HepG2 (cell line): Measurements from ENCODE around the gene TMBIM1. TPM values are rescaled to one million over a fixed set of nuclear protein-coding genes. Genes with fewer than 3 reads are reported as not detected.
A peak's percentile ranks its signal among the peaks of the same experiment; 100 is the strongest.
"Not testable (repeated sequence)": the region's sequence is repeated elsewhere in the genome, so short reads cannot be mapped to it uniquely, and the experiment has no call there.

Source experiments
- ATAC-seq: fragments of 200-7000 bp; cut with Tn5 transposase; 3 replicates; pipeline ENCODE4 v1.9.1; 2020; ENCODE audit warnings: mild to moderate bottlenecking, moderate library complexity
- BruUV-seq: library from RNA; stranded (reverse); fragments of 400-500 nt; replicated peaks from 2 replicates; lab custom pipeline; 2021; lab: Mats Ljungman, UMichigan
- CTCF ChIA-PET: fragments of 300-600 bp; formaldehyde crosslinking; extraction: SDS; loops from one replicate; lab custom pipeline; 2021; ENCODE audit warnings: low total read pairs, inconsistent platforms, low intra/inter-chr PET ratio; lab: Yijun Ruan, JAX
- POLR2A ChIA-PET: fragments of 350-600 bp; sonication (Branson Sonifier 250); formaldehyde crosslinking; loops from one replicate; lab custom pipeline; 2020; ENCODE audit warnings: antibody characterized with exemption, inconsistent platforms; lab: Yijun Ruan, JAX
- DNase-seq: peaks from one replicate; pipeline ENCODE4 v3.0.0-alpha.2; 2015; ENCODE audit warnings: low spot score
- FAIRE-seq: peaks from 3 replicates; lab custom pipeline; 2011; peaks lifted over from hg19 to GRCh38; lab: Jason Lieb, UNC
- H2AFZ ChIP-seq: one replicate; pipeline ENCODE4 v1.6.1; 2011; ENCODE audit warnings: low read length, inconsistent platforms
- H3K27ac ChIP-seq: fragments of 300-600 bp; 3 replicates; pipeline ENCODE4 v1.8.0; 2011; ENCODE audit warnings: mixed run types, mild to moderate bottlenecking, mixed read lengths, low read length, inconsistent platforms; ENCODE audit not compliant: insufficient read depth; ENCODE audit errors: extremely low read length
- H3K27me3 ChIP-seq, 2 experiments: fragments of 200-600 bp in 1 of 2; 2 replicates in 1 of 2; 3 replicates in 1 of 2; pipeline versions ENCODE4 v1.6.0 to v1.8.0; 2011; ENCODE audit warnings: low read length in 2 of 2, mild to moderate bottlenecking in 2 of 2, moderate library complexity in 2 of 2, inconsistent platforms in 1 of 2; ENCODE audit not compliant: insufficient read depth in 2 of 2, control insufficient read depth in 1 of 2
- H3K36me3 ChIP-seq, 2 experiments: fragments of 200-600 bp in 1 of 2; replicated peaks in 1 of 2; 2 replicates in 1 of 2; 3 replicates in 1 of 2; pipeline versions ENCODE4 v1.5.1 to v1.8.0; 2011; ENCODE audit warnings: low read length in 2 of 2, inconsistent platforms in 1 of 2; ENCODE audit not compliant: insufficient read depth in 2 of 2, control insufficient read depth in 1 of 2
- H3K4me1 ChIP-seq: 2 replicates; pipeline ENCODE4 v1.5.1; 2012; ENCODE audit warnings: low read length, inconsistent platforms; ENCODE audit not compliant: insufficient read depth
- H3K4me2 ChIP-seq: 2 replicates; pipeline ENCODE4 v1.6.0; 2011; ENCODE audit warnings: low read depth, low read length, inconsistent platforms
- H3K4me3 ChIP-seq, 3 experiments: fragments of 200-600 bp in 1 of 3; sonication (generic), shearing (Covaris generic) in 1 of 3; replicated peaks in 1 of 3; 2 replicates each; pipeline ENCODE4 v1.5.1; 2011 to 2016; ENCODE audit warnings: low read length in 3 of 3, inconsistent platforms in 2 of 3, low read depth in 2 of 3, mild to moderate bottlenecking in 2 of 3, control low read depth in 1 of 3, mixed read lengths in 1 of 3; ENCODE audit not compliant: insufficient read depth in 1 of 3
- H3K79me2 ChIP-seq: one replicate; pipeline ENCODE4 v1.6.1; 2011; ENCODE audit warnings: low read length, inconsistent platforms; ENCODE audit not compliant: insufficient read depth
- H3K9ac ChIP-seq: 2 replicates; pipeline ENCODE4 v1.6.0; 2011; ENCODE audit warnings: mild to moderate bottlenecking, low read depth, low read length, inconsistent platforms; ENCODE audit not compliant: insufficient read depth
- H3K9me3 ChIP-seq: 2 replicates; pipeline ENCODE4 v1.5.1; 2012; ENCODE audit warnings: mild to moderate bottlenecking, low read length
- H4K20me1 ChIP-seq: 2 replicates; pipeline ENCODE4 v1.6.0; 2011; ENCODE audit warnings: inconsistent platforms, mild to moderate bottlenecking, low read length, moderate library complexity; ENCODE audit not compliant: insufficient read depth
- CCDC6 ChIP-seq: sonication (generic); formaldehyde crosslinking; IDR thresholded peaks from 2 replicates; pipeline ENCODE4 v1.8.1; 2022; ENCODE audit warnings: mild to moderate bottlenecking, missing genetic modification reagents, moderate library complexity
- HIVEP1 ChIP-seq: sonication (generic); formaldehyde crosslinking; IDR thresholded peaks from 2 replicates; pipeline ENCODE4 v1.4.0; 2020; ENCODE audit warnings: mild to moderate bottlenecking, missing genetic modification reagents
- ZNF460 ChIP-seq: sonication (generic); formaldehyde crosslinking; IDR thresholded peaks from 2 replicates; pipeline ENCODE4 v1.5.1; 2020; ENCODE audit warnings: missing genetic modification reagents, mild to moderate bottlenecking, borderline replicate concordance
- ZNF563 ChIP-seq: sonication (generic); formaldehyde crosslinking; IDR thresholded peaks from 2 replicates; pipeline ENCODE4 v1.8.0; 2022; ENCODE audit warnings: mild to moderate bottlenecking, moderate library complexity, missing genetic modification reagents
- ZNF564 ChIP-seq: sonication (generic); formaldehyde crosslinking; IDR thresholded peaks from 2 replicates; pipeline ENCODE4 v1.8.1; 2023; ENCODE audit warnings: mild to moderate bottlenecking, missing genetic modification reagents
- ZNF770 ChIP-seq: sonication (generic); formaldehyde crosslinking; IDR thresholded peaks from 2 replicates; pipeline ENCODE4 v1.5.0; 2020; ENCODE audit warnings: mild to moderate bottlenecking, missing genetic modification reagents
- WGBS: methylation state at CpG from one replicate; pipeline ENCODE4 v1.1.6; 2017; ENCODE audit warnings: low lambda C conversion rate; 5-methylcytosine and 5-hydroxymethylcytosine counted together
- in situ Hi-C: cut with HindIII; loops from 2 replicates; pipeline ENCODE4 v1.10.0; 2017; ENCODE audit warnings: low pct_unique_long_range_greater_than_20kb; ENCODE audit not compliant: extremely low pct_ligation_motif_present
- intact Hi-C: fragments of 100-400 bp; cut with micrococcal nuclease; formaldehyde crosslinking; loops from one replicate; pipeline ENCODE4 v1.10.0; 2022; ENCODE audit not compliant: unreplicated experiment
- polyA plus RNA-seq, 8 experiments: library from polyadenylated mRNA; depleted of rRNA in 3 of 8; stranded (reverse) in 7 of 8; unstranded in 1 of 8; fragments of >200 nt; fragmentation: Illumina TruSeq in 4 of 8; extraction: Trizol in 4 of 8; gene quantifications; 2 replicates each; pipeline versions ENCODE4 v1.2.1 to v1.2.3, GENCODE V29; 2011 to 2016; ENCODE audit warnings: low read depth in 4 of 8, missing spikeins in 1 of 8, mixed read lengths in 1 of 8; ENCODE audit not compliant: insufficient read depth in 1 of 8
- total RNA-seq, 5 experiments: library from RNA; depleted of rRNA; stranded (reverse); fragments of >200 nt; fragmentation: Illumina TruSeq; extraction: Trizol; gene quantifications; 2 replicates each; pipeline ENCODE4 v1.2.3, GENCODE V29; 2016; ENCODE audit warnings: low read depth in 1 of 5

TMBIM1 gene
- total and polyA plus RNA-seq, 2 of the 13 experiments (the other 11 are each of a cell fraction or from before 2014, with no cell fraction given), result 127 to 139 TPM

- POLR2A ChIA-PET, result interaction anchor here (1.0 to 7.5 kb wide), 4 partner anchors 12 to 127 kb away, joined by 4 to 121 read pairs (median 59); partner anchors contain the start of genes CTDSP1 and TMBIM1
- in situ Hi-C loops, result loop anchor here (5.0 to 10.0 kb wide), 2 partner anchors 191 to 374 kb away; no protein-coding TSS in a partner anchor
- H3K9ac ChIP-seq, ATAC-seq, H2AFZ ChIP-seq, FAIRE-seq, H4K20me1 ChIP-seq, H3K27ac ChIP-seq, DNase-seq, H3K4me2 ChIP-seq, H3K9me3 ChIP-seq, H3K27me3 ChIP-seq, BruUV-seq, H3K4me3 ChIP-seq: not testable (repeated sequence)
- Histone ChIP-seq H3K4me1 (peaks cover 29% of the 10 kb centered on the region), H3K79me2 (peaks cover 21% of the 10 kb centered on the region), H3K36me3 (peaks cover 28 to 49% of the 10 kb centered on the region in 2 experiments)
- WGBS, result 97% methylated on average over 8 of the region's 8 CpGs
- peak; percentile 49; the same call in 1 of the 2 replicates for TF ChIP-seq ZNF460 (CRISPR knock-in tag)
- TF ChIP-seq HIVEP1 (CRISPR knock-in tag), result 0 out of 2 replicates have a peak, but pooled peaks have one; percentile 5
- TF ChIP-seq ZNF770 (CRISPR knock-in tag), result 0 out of 2 replicates have a peak, but pooled peaks have one; percentile 13
- TF ChIP-seq CCDC6 (CRISPR knock-in tag), result 0 out of 2 replicates have a peak, but pooled peaks have one; percentile 30
- peak; percentile 49; the same call in 1 of the 2 replicates for TF ChIP-seq ZNF563 (CRISPR knock-in tag)
- TF ChIP-seq ZNF564 (CRISPR knock-in tag), result 0 out of 2 replicates have a peak, but pooled peaks have one; percentile 11
- intact Hi-C loops, result loop anchor here (5.0 kb wide), 2 partner anchors 56 to 86 kb away; partner anchors contain the start of gene ARPC2
- CTCF ChIA-PET, result interaction anchor here (0.9 to 2.0 kb wide), 10 partner anchors 14 to 244 kb away, joined by 3 to 13 read pairs (median 6); partner anchors contain the start of genes CATIP and TMBIM1
Measured at GRCh38 chr2:218273214-218273907, 18.9 kb downstream of the TMBIM1 start.
